HG03139 (cell line): ENCODE results near the gene SPATS2L.

Source experiments
- ATAC-seq: cut with Tn5 transposase; IDR thresholded peaks from one replicate; pipeline ENCODE4 v1.9.1; 2021; ENCODE audit not compliant: unreplicated experiment

SPATS2L gene

GRCh38 chr2:200459101-200459500 is 152.6 kb downstream of the SPATS2L start:
- ATAC-seq = no peak

GRCh38 chr2:200461846-200462710 is 155.6 kb downstream of the SPATS2L start:
- ATAC-seq = no peak

DNA sequence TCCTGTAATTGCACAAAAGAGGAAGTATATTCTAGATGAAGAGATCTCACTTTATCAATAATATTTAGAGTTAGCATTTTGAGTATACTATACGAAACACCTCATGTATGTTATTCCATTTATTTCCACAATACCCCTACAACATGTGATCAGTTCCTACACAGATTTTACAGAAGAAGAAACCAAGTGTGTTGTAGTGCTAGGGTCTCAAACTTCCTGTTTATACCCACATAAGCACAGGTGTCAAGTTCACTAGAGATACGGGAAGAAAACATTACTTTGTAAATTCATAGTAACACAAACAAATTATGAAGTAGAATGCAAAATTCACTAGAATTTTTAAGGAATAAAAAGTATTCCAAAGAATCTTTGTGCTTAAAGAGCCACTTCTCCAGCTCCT is 157.0 kb downstream of the SPATS2L start:
- no peak for ATAC-seq

DNA sequence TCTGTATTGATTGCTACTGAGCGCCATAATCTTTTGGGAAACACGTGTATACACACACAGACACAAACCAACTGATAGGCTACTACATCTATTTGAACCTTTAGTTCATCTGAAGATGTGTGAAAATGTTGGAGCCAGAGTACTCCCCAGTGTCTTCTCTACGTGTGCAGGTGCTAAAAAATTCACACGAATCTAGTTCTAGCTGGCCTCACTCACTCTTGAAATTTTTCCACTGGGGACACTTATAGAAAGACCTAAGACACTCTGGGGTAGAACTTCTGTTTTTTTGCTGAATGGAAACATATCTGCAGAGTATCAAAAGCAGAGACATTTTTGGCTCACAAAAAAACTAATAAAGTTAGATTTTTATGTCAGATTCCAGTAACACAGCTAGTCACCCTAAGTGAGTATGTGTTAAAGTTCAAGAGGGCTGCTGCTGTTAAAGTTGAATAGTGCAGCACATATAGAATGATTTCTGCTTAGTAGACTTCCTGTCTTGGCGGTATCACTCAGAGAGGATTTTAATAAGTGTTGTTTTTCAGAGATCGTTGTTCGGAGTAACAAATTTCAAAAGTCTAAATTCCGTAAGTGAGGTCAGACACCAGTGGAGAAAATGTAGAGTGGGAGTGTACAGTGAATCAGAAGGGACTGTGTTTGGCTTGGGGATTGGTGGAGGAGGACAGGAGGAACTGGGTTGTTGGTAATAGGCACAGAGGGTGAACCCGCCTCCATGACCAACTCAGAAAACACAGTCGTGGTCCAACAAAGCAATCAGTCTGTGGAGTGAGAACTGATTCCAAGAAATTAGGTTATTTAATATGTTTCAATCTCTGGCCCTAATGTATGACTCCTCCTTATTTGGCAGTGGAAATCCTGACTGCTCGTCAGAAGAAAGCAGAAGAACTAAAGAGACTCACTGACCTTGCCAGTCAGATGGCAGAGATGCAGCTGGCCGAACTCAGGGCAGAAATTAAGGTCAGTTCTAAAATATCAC is 160.2 kb downstream of the SPATS2L start:
- no peak for ATAC-seq

- no peak for ATAC-seq
Observed at GRCh38 chr2:200467806-200468681, 161.6 kb downstream of the SPATS2L start.

DNA sequence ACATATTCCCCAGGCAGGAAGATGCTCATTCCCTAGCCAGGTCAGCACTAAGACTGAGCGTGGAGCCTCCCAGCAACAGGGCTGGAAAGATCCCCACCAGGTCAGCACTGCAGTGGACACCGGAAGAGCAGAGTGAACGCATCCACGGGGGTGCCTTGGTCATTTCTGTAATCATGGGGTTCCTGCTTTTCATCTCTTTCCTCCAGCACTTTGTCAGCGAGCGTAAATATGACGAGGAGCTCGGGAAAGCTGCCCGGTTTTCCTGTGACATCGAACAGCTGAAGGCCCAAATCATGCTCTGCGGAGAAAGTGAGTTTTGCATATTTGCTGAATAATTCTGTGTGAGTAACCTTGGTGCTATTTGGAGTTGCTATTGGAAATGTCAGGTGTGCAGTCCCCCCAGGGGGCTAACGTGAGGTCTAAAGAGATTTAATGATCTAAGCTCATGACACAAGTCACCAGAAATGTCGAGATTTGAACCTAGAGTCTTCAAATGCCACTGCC is 163.3 kb downstream of the SPATS2L start:
- no peak for ATAC-seq

DNA sequence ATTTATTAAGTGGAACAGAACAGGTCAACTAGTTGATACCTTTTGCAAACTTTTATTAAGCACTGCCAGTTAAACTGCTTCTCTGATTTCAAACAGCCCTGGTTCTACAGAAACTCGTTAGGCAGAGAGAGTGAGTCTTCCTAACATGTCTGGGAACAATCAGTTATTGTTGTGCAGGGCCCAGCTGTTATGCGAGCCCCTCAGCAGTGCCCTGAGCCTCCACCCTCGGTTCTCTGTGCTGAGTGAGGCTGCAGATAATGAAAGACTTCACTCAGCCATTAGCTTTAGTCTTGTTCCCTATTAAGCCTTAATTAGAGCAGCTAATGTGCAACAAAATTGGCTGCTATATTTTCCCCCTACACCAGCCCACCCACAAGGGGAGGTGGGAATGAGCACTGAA is 163.7 kb downstream of the SPATS2L start:
- no peak for ATAC-seq

- peak; percentile 72 for ATAC-seq
Observed at GRCh38 chr2:200471324-200471848, 164.9 kb downstream of the SPATS2L start.

GRCh38 chr2:200471928-200472645 is 165.6 kb downstream of the SPATS2L start:
- ATAC-seq = peak; percentile 4

DNA sequence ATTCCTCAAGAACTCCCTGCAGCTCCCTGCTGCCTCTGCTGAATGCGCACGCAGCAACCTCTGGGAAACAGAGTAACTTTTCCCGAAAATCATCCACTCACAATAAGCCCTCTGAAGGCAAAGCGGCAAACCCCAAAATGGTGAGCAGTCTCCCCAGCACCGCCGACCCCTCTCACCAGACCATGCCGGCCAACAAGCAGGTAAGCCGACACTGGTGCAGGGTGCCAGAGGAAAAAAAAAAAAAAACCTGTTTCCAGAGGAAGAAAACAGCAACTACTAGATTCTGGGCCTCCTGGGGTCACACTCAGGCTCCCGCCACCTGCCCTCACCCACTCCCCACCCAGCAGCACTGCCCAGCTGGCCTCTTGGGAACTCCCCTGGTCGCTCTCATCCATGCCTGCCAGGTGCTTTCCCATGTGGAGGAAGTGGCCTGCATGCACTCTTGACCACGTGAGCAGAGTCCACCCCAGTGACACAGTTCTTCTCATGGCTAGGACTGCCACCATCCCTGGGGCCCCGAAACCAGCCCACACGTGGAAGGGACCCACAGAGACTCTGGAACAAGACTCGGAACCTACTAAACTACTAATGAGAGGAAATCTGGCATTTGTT is 166.5 kb downstream of the SPATS2L start:
- ATAC-seq = no peak

DNA sequence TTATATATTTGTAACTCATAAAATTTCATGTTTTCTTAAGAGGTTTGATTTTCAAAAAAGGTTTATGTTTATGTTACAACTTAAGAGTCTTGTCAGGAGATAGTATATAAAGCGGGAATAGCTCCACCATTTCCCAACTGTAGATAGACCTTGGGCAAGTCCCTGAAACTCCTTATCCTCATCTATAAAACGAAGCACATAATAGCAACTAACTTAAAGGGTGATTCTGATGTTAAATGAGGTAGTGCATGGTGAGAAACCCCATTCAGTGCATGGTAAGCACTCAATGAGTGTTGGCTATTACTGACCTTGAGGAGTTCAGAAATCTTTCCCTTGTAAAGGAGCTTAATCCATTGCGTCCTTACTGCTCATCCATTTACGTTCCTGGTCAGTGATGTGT is 169.3 kb downstream of the SPATS2L start:
- ATAC-seq = no peak

- ATAC-seq = no peak
Observed at GRCh38 chr2:200476836-200477235, 170.3 kb downstream of the SPATS2L start.

DNA sequence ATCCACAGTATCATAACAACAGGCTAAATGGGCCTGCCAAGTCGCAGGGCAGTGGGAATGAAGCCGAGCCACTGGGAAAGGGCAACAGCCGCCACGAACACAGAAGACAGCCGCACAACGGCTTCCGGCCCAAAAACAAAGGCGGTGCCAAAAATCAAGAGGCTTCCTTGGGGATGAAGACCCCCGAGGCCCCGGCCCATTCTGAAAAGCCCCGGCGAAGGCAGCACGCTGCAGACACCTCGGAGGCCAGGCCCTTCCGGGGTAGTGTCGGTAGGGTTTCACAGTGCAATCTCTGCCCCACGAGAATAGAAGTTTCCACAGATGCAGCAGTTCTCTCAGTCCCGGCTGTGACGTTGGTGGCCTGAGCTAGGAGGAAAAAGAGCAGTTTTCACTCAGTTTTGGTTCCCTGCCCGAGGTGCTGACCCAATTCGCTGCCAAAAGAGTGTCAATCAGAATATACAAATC is 171.2 kb downstream of the SPATS2L start:
- ATAC-seq = no peak

DNA sequence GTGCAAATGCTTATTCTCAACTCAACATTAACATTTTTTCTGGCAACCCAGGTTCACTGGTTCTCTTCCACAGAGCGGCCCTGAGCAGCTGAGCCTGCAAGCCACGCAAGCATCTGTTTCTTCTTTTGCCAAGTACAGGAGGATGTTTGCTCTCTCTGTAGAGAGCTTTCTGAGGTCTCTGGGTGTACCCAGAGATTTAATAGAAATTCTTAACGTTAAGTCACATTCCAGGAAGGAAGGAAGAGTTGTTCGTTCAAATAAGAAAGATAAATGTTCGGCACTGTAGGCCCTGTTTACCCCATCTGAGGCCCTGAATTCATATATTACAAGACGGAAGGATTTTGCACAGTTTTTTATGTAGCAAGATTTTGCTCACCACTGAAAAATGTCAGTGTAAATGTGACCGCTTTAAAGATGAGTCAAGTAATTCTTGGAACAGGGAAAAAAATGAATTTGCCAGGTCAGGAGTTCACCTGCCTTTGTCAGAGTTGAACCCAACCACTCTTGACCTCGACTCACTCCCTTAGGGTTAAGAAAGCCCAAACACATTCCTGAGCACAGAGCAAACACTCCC is 173.3 kb downstream of the SPATS2L start:
- no peak for ATAC-seq

DNA sequence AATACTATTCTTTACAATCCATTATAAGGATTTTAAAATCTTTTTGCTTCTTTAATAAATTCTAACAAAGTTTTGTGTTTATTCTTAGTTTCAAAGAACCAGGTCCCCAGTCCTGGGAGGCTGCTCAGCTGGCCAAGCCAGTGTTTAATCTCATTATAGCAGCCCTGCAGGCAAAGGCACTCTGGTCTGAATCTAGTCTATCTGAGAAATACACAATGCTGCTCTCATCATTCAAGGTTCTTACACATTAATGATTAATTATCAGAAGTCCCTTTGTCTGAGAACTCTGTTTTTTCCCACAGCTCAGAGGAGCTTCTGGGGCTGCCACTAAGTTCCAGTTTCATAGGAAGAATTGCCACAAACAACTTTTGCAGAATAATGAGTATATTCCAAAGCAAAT is 175.7 kb downstream of the SPATS2L start:
- no peak for ATAC-seq

DNA sequence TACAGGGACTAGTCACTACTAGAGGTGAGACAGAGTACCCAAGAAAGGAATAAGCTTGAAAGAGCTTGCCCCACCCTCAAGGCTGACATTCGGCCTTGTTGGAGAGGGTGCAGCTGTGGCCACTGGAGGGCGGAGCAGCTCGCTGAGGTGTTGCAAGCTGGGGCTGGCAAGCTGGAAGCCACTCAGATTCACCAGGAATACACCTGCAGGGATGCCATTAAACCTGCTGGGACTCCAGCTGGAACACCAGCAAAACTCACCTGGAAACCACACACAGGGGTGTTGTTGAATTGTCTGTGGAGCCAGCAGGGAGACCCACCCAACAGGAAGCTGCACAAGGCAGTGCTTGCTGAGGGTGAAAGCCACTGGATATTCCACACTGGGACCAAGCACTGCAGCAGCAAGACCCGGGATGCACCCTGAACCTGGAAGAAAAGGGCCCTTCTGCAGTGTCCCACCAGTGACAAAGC is 177.3 kb downstream of the SPATS2L start:
- peak; percentile 66 for ATAC-seq

DNA sequence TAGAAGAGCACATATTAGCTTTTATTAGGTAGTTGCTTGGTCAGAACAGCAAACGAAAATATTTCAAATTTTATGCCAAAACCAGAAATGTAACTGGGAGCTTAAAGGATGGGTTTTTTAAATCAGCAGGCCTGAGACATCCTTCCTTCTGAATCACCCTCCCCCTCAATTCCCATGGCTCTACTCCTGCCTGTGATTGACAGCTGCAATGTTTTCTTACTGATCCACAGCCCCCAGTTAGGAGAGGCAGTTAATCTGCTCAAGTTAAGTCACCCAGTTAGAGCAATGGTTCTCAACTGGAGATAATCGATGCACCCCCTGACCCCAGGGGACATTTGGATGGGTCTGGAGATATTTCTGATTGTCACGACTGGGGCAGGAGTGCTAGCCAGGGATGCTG is 178.4 kb downstream of the SPATS2L start:
- ATAC-seq = no peak

GRCh38 chr2:200486529-200486928 is 180.0 kb downstream of the SPATS2L start:
- no peak for ATAC-seq

DNA sequence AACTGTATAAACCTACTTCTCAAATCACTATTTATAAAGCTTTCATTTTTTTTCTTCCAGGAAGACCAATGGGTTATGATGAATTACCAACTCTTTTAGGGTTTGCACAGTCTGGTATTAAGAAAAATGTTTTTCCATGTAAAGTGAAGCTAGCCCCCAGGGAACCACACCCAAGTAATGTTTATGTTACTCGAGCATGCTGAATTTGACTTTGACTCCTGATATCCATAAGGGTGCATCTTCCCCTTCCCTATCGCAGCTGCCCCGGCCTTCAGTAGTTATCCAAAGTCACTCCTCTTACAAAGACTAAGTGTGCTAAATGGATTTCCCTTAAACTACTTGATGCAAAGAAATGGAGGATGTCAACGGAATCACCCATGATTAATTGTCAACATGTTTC is 181.7 kb downstream of the SPATS2L start:
- ATAC-seq = no peak
